Measurements from ENCODE around the gene MLLT10. TPM values are rescaled to one million over a fixed set of nuclear protein-coding genes. Genes with fewer than 3 reads are reported as not detected.

MLLT10 gene
- total and polyA plus RNA-seq, 2 of the 8 experiments (the other 6 are each of a cell fraction or from before 2014, with no cell fraction given) = 53.1 to 62.1 TPM

GRCh38 chr10:21530641-21531040 lies 3.4 kb upstream of the MLLT10 start:
- TF ChIP-seq SP1 (IDR thresholded peaks at IDR 0.05; ENCODE audit: low read depth, low read length) = no peak
- no peak for TF ChIP-seq FOSL1 (IDR thresholded peaks at IDR 0.05; ENCODE audit: insufficient read depth, low read depth, low read length)
- TF ChIP-seq ASH2L (IDR thresholded peaks at IDR 0.05; ENCODE audit: low read length) = no peak
- no peak for TF ChIP-seq SRF (IDR thresholded peaks at IDR 0.05; ENCODE audit: low read depth, low read length)
- TF ChIP-seq, protein P1, sequence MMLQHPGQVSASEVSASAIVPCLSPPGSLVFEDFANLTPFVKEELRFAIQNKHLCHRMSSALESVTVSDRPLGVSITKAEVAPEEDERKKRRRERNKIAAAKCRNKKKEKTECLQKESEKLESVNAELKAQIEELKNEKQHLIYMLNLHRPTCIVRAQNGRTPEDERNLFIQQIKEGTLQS (IDR thresholded peaks at IDR 0.05; ENCODE audit: insufficient read depth, low read depth, low read length) = no peak
- TF ChIP-seq PHF8 (conservative IDR thresholded peaks at IDR 0.05; ENCODE audit: low read depth, low read length) = no peak
- no peak for TF ChIP-seq CHD1 (IDR thresholded peaks at IDR 0.05; ENCODE audit: low read depth, low read length)
- no peak for TF ChIP-seq SUZ12 (IDR thresholded peaks at IDR 0.05; ENCODE audit: low read length)
- no peak for TF ChIP-seq RFX5 (IDR thresholded peaks at IDR 0.05; ENCODE audit: borderline replicate concordance, low read depth, low read length)
- no peak for TF ChIP-seq CBX8 (IDR thresholded peaks at IDR 0.05; ENCODE audit: borderline replicate concordance, low read depth, low read length)
- H3K27me3 ChIP-seq (replicated peaks in 1 of 4; ENCODE audit: control insufficient read depth in 3 of 4, extremely low read depth in 1 of 4, insufficient read depth in 3 of 4, low read length in 3 of 4) = no peaks in the 10 kb centered on the region
- peaks cover 6% of the 10 kb centered on the region; the same call in 1 of the 2 replicates for H3K23me2 ChIP-seq (ENCODE audit: low read depth, low read length)
- H2AFZ ChIP-seq (ENCODE audit: low read length) = no peak overlapping the region
- no peaks in the 10 kb centered on the region for H3K9me3 ChIP-seq (ENCODE audit: insufficient read depth in 2 of 2, low read depth in 1 of 2, low read length in 1 of 2)
- H3K14ac ChIP-seq (ENCODE audit: insufficient read length) = no peak overlapping the region
- CTCF ChIA-PET (ENCODE audit: partially characterized antibody) = interaction anchor here (0.8 kb wide), 1 partner anchor 16 kb away, joined by 3 read pairs; no protein-coding TSS in a partner anchor
- no peak overlapping the region for H3K4me2 ChIP-seq (ENCODE audit: insufficient read depth in 1 of 2, low read depth in 2 of 2, low read length in 2 of 2)
- no peak overlapping the region for H2BK5ac ChIP-seq (ENCODE audit: low read depth, low read length)
- H3K79me1 ChIP-seq (ENCODE audit: low read depth, low read length) = no peaks in the 10 kb centered on the region
- no peak overlapping the region for H3K4me3 ChIP-seq (ENCODE audit: extremely low read depth in 1 of 4, insufficient read depth in 2 of 4, low read depth in 3 of 4, low read length in 4 of 4)
- H3K4me1 ChIP-seq (replicated peaks in 1 of 4; ENCODE audit: control insufficient read depth in 3 of 4, insufficient read depth in 4 of 4, low read length in 3 of 4) = peaks cover 0 to 14% (median 6%) of the 10 kb centered on the region in 4 experiments; a peak in 5 of 7 replicates
- no peak overlapping the region for H4K91ac ChIP-seq (replicated peaks; ENCODE audit: insufficient read length, low read length)
- H2BK15ac ChIP-seq (ENCODE audit: low read length) = no peak overlapping the region
- no peak for DNase-seq (ENCODE audit: low read depth in 1 of 2, low spot score in 2 of 2)
- POLR2A ChIA-PET (ENCODE audit: partially characterized antibody) = interaction anchor here (1.1 to 17.3 kb wide), 3 partner anchors 8 to 33 kb away, joined by 3 to 322 read pairs (median 4); no protein-coding TSS in a partner anchor
- no peak overlapping the region for H3K23ac ChIP-seq (ENCODE audit: insufficient read length)
- peaks cover 3 to 50% of the 10 kb centered on the region in 2 experiments; a peak in 2 of 4 replicates for H3K79me2 ChIP-seq (ENCODE audit: control insufficient read depth in 1 of 2, insufficient read depth in 2 of 2, low read length in 2 of 2)
- no peak for FAIRE-seq
- H3K4ac ChIP-seq (replicated peaks; ENCODE audit: insufficient read length, low read depth, low read length) = no peak overlapping the region
- H2AK5ac ChIP-seq (ENCODE audit: low read depth, low read length) = no peak overlapping the region
- H3K36me3 ChIP-seq (ENCODE audit: control insufficient read depth in 2 of 4, insufficient read depth in 4 of 4, low read length in 3 of 4) = no peaks in the 10 kb centered on the region
- H4K8ac ChIP-seq (ENCODE audit: extremely low read depth, insufficient read depth, low read length) = no peak overlapping the region
- no peak overlapping the region for H3K9ac ChIP-seq (replicated peaks in 1 of 4; ENCODE audit: extremely low read depth in 1 of 4, low read depth in 3 of 4, low read length in 3 of 4)
- no peak overlapping the region for H2BK12ac ChIP-seq (ENCODE audit: low read depth, low read length)
- no peaks in the 10 kb centered on the region for H4K20me1 ChIP-seq (replicated peaks in 1 of 2; ENCODE audit: control insufficient read depth in 1 of 2, insufficient read depth in 2 of 2, low read length in 2 of 2)
- no peak overlapping the region for H3K27ac ChIP-seq (ENCODE audit: low read depth, low read length)
- H2BK20ac ChIP-seq (ENCODE audit: low read length) = no peak overlapping the region
- H2BK120ac ChIP-seq (replicated peaks; ENCODE audit: low read depth, low read length) = no peak overlapping the region
- no peak overlapping the region for H3K56ac ChIP-seq (replicated peaks; ENCODE audit: insufficient read length, low read depth, low read length)
- H3K18ac ChIP-seq (ENCODE audit: extremely low read depth, low read length) = no peak overlapping the region
- 97% methylated on average over 1 of the region's 1 CpG; no CpG with 5 or more reads in 1 of the 2 experiments for WGBS, 2 experiments (ENCODE audit: extremely low coverage in 1 of 2, insufficient coverage in 1 of 2, insufficient read length in 1 of 2, insufficient replicate concordance in 2 of 2, low coverage in 1 of 2, low lambda C conversion rate in 2 of 2, missing lambda C conversion rate in 1 of 2)
- no peak overlapping the region for H4K5ac ChIP-seq (ENCODE audit: insufficient read length, low read depth, low read length)
